B cell (primary cell): Measurements from ENCODE around the gene LSM14A. TPM values are rescaled to one million over a fixed set of nuclear protein-coding genes. Genes with fewer than 3 reads are reported as not detected.

Experiments
- ATAC-seq: fragments of 200-7000 bp; cut with Tn5 transposase; one replicate; pipeline ENCODE4 v1.10.0; 2021; ENCODE audit warnings: low read depth, mild to moderate bottlenecking, moderate number of reproducible peaks, moderate library complexity
- CTCF ChIA-PET: fragments of 350-600 bp; sonication (Branson Sonifier 250); formaldehyde crosslinking; loops from one replicate; lab custom pipeline; 2021; ENCODE audit warnings: antibody characterized with exemption, inconsistent platforms; lab: Charles Lee
- POLR2A ChIA-PET: fragments of 350-600 bp; sonication (Branson Sonifier 250); formaldehyde crosslinking; loops from one replicate; lab custom pipeline; 2021; ENCODE audit warnings: antibody characterized with exemption; lab: Charles Lee
- DNase-seq: peaks from one replicate; pipeline ENCODE4 v3.0.0; 2013
- H2AFZ ChIP-seq: 2 replicates; pipeline ENCODE4 v1.6.1; 2012; ENCODE audit warnings: mild to moderate bottlenecking, low read depth, low read length; ENCODE audit not compliant: insufficient read depth, poor library complexity, severe bottlenecking
- H3K27ac ChIP-seq, 2 donors: 1 replicate in 1 of 2; 2 replicates in 1 of 2; pipeline ENCODE4 v1.5.1; 2012 to 2013; ENCODE audit warnings: low read length in 2 of 2, mild to moderate bottlenecking in 2 of 2, moderate library complexity in 1 of 2
- H3K27me3 ChIP-seq, 4 experiments: fragments of 200-600 bp in 1 of 4; sonication (generic) in 1 of 4; replicated peaks in 1 of 4; 1 replicate in 2 of 4; 2 replicates in 2 of 4; pipeline versions ENCODE4 v1.6.1 to v1.7.0; 2013 to 2016; ENCODE audit warnings: low read length in 3 of 4, mild to moderate bottlenecking in 2 of 4, mixed read lengths in 1 of 4, moderate library complexity in 1 of 4; ENCODE audit not compliant: insufficient read depth in 4 of 4, control insufficient read depth in 3 of 4; ENCODE audit errors: control extremely low read depth in 1 of 4
- H3K36me3 ChIP-seq, 2 experiments: replicated peaks in 1 of 2; 1 replicate in 1 of 2; 2 replicates in 1 of 2; pipeline versions ENCODE4 v1.6.1 to v1.7.1; 2013; ENCODE audit warnings: low read length in 1 of 2; ENCODE audit not compliant: insufficient read depth in 2 of 2, control insufficient read depth in 1 of 2; ENCODE audit errors: control extremely low read depth in 1 of 2, extremely low read depth in 1 of 2
- H3K4me1 ChIP-seq, 2 donors: fragments of 200-600 bp in 1 of 2; sonication (generic) in 1 of 2; 1 replicate in 1 of 2; 2 replicates in 1 of 2; pipeline versions ENCODE4 v1.5.1 to v1.6.1; 2013 to 2017; ENCODE audit warnings: low read length in 2 of 2; ENCODE audit not compliant: control insufficient read depth in 2 of 2, insufficient read depth in 2 of 2
- H3K4me2 ChIP-seq: replicated peaks from 2 replicates; pipeline ENCODE3; 2012; ENCODE audit warnings: mild to moderate bottlenecking, low read depth, low read length; ENCODE audit not compliant: poor library complexity, severe bottlenecking
- H3K4me3 ChIP-seq, 5 experiments: fragments of 200-600 bp in 1 of 5; sonication (generic) in 1 of 5; 1 replicate in 3 of 5; 2 replicates in 2 of 5; pipeline versions ENCODE4 v1.5.1 to v1.7.0; 2011 to 2016; ENCODE audit warnings: low read length in 4 of 5, mild to moderate bottlenecking in 4 of 5, low read depth in 2 of 5, control low read depth in 1 of 5, moderate library complexity in 1 of 5; ENCODE audit not compliant: insufficient read depth in 1 of 5; ENCODE audit errors: control extremely low read depth in 1 of 5, extremely low read depth in 1 of 5
- H3K79me2 ChIP-seq: fragments of 200-600 bp; sonication (generic); one replicate; pipeline ENCODE4 v1.6.0; 2016; ENCODE audit warnings: low read length; ENCODE audit not compliant: control insufficient read depth, insufficient read depth
- H3K9ac ChIP-seq: fragments of 200-600 bp; sonication (generic); 2 replicates; pipeline ENCODE4 v1.6.1; 2017; ENCODE audit warnings: mild to moderate bottlenecking, low read length, moderate library complexity
- H3K9me3 ChIP-seq, 3 donors: one replicate each; pipeline versions ENCODE4 v1.6.1 to v1.7.1; 2013; ENCODE audit warnings: low read length in 2 of 3; ENCODE audit not compliant: control insufficient read depth in 2 of 3, insufficient read depth in 1 of 3; ENCODE audit errors: control extremely low read depth in 1 of 3
- H4K20me1 ChIP-seq: 2 replicates; pipeline ENCODE4 v1.6.0; 2012; ENCODE audit warnings: mild to moderate bottlenecking, low read length; ENCODE audit not compliant: insufficient read depth, control insufficient read depth, poor library complexity, severe bottlenecking
- H3K27ac Mint-ChIP-seq: one replicate; pipeline ENCODE4 v1.8.0; 2021; ENCODE audit warnings: mixed read lengths
- H3K27me3 Mint-ChIP-seq: one replicate; pipeline ENCODE4 v1.8.0; 2021; ENCODE audit warnings: mixed read lengths
- H3K4me1 Mint-ChIP-seq: one replicate; pipeline ENCODE4 v1.8.0; 2021; ENCODE audit warnings: mixed read lengths
- H3K4me3 Mint-ChIP-seq: one replicate; pipeline ENCODE4 v1.8.0; 2021; ENCODE audit warnings: mixed read lengths
- H3K9me3 Mint-ChIP-seq: one replicate; pipeline ENCODE4 v1.8.0; 2022; ENCODE audit warnings: mixed read lengths; ENCODE audit not compliant: insufficient read depth
- EZH2 ChIP-seq: IDR thresholded peaks from 2 replicates; pipeline ENCODE4 v1.6.1; 2012; ENCODE audit warnings: borderline replicate concordance, low read depth, mild to moderate bottlenecking, moderate library complexity, low read length; ENCODE audit not compliant: insufficient read depth, poor library complexity, severe bottlenecking
- WGBS: methylation state at CpG from one replicate; pipeline ENCODE4 v1.1.5; 2013; ENCODE audit warnings: missing lambda C conversion rate; ENCODE audit not compliant: insufficient coverage; 5-methylcytosine and 5-hydroxymethylcytosine counted together
- intact Hi-C: fragments of 100-400 bp; cut with micrococcal nuclease; formaldehyde crosslinking; loops from one replicate; pipeline ENCODE4 v1.10.0; 2022
- polyA plus RNA-seq: library from polyadenylated mRNA; depleted of rRNA; stranded (reverse); fragments of >200 nt; gene quantifications from 2 replicates; pipeline ENCODE4 v1.2.3, GENCODE V29; 2012
- total RNA-seq, 2 donors: library from RNA; stranded (reverse); fragments of 120-200 nt in 1 of 2; gene quantifications; 1 replicate in 1 of 2; 2 replicates in 1 of 2; pipeline versions ENCODE4 v1.2.3 to v1.2.4, GENCODE V29; 2013 to 2022
- TF ChIP-seq, protein P1 (sequence below): fragments of 200-600 bp; IDR thresholded peaks from one replicate; pipeline ENCODE4 v1.8.0; 2022; ENCODE audit warnings: antibody characterized with exemption, mild to moderate bottlenecking

The LSM14A gene
- total and polyA plus RNA-seq, 2 donors (not counting 1 experiment from before 2014, with no cell fraction given): 90.7 to 163 TPM

DNA sequence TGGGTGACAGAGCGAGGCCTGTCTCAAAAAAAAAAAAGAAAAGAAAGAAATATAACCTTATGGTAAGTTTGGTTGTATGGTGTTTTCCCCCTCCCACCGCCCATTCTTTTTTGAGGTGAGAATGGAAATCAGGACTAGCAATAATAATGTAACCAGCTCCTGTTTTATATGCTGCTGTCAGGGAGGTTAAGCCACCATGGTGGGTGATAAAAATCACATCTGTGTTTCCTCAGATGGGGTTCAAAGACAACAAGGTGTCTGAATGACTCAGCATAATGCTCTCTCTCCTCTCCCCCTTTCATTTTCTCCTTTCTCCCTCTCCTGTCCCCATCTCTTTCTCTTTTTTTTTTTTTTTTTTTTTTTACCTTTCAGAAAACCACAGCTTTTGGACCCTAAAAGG is 53.7 kb downstream of the LSM14A start:
- no peaks in the 10 kb centered on the region for H3K27me3 ChIP-seq
- no peak for ATAC-seq
- peaks cover 27% of the 10 kb centered on the region for H3K79me2 ChIP-seq
- H3K4me3 ChIP-seq: no peak overlapping the region
- ChIA-PET POLR2A (interaction anchor here (0.6 kb wide), 1 partner anchor 10 kb away, joined by 4 read pairs; no protein-coding TSS in a partner anchor), CTCF (interaction anchor here (2.0 to 2.1 kb wide), 2 partner anchors 16 to 115 kb away, joined by 5 read pairs; no protein-coding TSS in a partner anchor)
- H3K9ac ChIP-seq: no peak overlapping the region
- WGBS: no CpG with 5 or more reads among the region's 2 CpGs
- H3K36me3 ChIP-seq: peaks cover 5 to 91% of the 10 kb centered on the region in 2 experiments
- no peak overlapping the region for H3K27ac Mint-ChIP-seq
- peaks cover 9% of the 10 kb centered on the region for H3K4me1 Mint-ChIP-seq
- H3K4me1 ChIP-seq: no peaks in the 10 kb centered on the region
- peak overlapping the region in 1 of 2 donors; percentile 34 for H3K27ac ChIP-seq
- no peak overlapping the region for H3K4me2 ChIP-seq
- TF ChIP-seq EZH2: no peak
- TF ChIP-seq, protein P1, sequence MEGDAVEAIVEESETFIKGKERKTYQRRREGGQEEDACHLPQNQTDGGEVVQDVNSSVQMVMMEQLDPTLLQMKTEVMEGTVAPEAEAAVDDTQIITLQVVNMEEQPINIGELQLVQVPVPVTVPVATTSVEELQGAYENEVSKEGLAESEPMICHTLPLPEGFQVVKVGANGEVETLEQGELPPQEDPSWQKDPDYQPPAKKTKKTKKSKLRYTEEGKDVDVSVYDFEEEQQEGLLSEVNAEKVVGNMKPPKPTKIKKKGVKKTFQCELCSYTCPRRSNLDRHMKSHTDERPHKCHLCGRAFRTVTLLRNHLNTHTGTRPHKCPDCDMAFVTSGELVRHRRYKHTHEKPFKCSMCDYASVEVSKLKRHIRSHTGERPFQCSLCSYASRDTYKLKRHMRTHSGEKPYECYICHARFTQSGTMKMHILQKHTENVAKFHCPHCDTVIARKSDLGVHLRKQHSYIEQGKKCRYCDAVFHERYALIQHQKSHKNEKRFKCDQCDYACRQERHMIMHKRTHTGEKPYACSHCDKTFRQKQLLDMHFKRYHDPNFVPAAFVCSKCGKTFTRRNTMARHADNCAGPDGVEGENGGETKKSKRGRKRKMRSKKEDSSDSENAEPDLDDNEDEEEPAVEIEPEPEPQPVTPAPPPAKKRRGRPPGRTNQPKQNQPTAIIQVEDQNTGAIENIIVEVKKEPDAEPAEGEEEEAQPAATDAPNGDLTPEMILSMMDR: no peak
- H4K20me1 ChIP-seq: peaks cover 30% of the 10 kb centered on the region
- no peaks in the 10 kb centered on the region for H3K9me3 ChIP-seq
- H3K27me3 Mint-ChIP-seq: no peaks in the 10 kb centered on the region
- H3K9me3 Mint-ChIP-seq: no peaks in the 10 kb centered on the region
- H2AFZ ChIP-seq: no peak overlapping the region
- no peak for DNase-seq
- no peak overlapping the region for H3K4me3 Mint-ChIP-seq
- intact Hi-C loops: no loop called here

DNA sequence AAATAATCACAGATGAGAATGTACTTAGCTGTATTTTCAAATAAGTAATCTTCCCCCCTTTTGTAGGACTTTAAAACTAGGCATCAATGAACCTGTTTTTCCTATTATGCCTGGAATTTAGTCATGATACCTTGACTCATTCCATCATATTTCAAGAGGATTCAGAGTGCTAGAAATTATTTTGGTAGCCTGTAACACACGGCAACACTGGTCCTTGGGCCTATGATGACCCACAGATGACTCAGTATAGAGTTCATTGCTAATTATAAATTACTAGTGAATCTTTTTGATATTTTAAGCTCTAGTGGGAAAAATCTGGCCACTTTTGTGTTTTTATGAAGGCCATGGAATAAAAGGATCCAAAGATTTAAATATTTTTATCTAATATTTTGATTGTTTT is 56.0 kb downstream of the LSM14A start:
- peaks cover 0 to 8% of the 10 kb centered on the region in 2 donors for H3K4me1 ChIP-seq
- POLR2A ChIA-PET: no interaction called here
- H3K27ac Mint-ChIP-seq: no peak overlapping the region
- H3K79me2 ChIP-seq: peaks cover 11% of the 10 kb centered on the region
- no peak for ATAC-seq
- no peaks in the 10 kb centered on the region for H3K9me3 Mint-ChIP-seq
- H4K20me1 ChIP-seq: peaks cover 25% of the 10 kb centered on the region
- CTCF ChIA-PET: interaction anchor here (1.1 kb wide), 1 partner anchor 108 kb away, joined by 3 read pairs; no protein-coding TSS in a partner anchor
- no peak overlapping the region for H3K9ac ChIP-seq
- H3K4me1 Mint-ChIP-seq: peaks cover 19% of the 10 kb centered on the region
- H3K4me2 ChIP-seq: no peak overlapping the region
- no peaks in the 10 kb centered on the region for H3K27me3 ChIP-seq
- no peak overlapping the region for H3K4me3 ChIP-seq
- H3K36me3 ChIP-seq: peaks cover 3 to 69% of the 10 kb centered on the region in 2 experiments
- no peak overlapping the region for H3K27ac ChIP-seq
- TF ChIP-seq, protein P1: no peak
- TF ChIP-seq EZH2: no peak
- H3K27me3 Mint-ChIP-seq: no peaks in the 10 kb centered on the region
- H3K4me3 Mint-ChIP-seq: no peak overlapping the region
- DNase-seq: no peak
- H3K9me3 ChIP-seq: no peaks in the 10 kb centered on the region
- no CpG with 5 or more reads among the region's 1 CpG for WGBS
- no peak overlapping the region for H2AFZ ChIP-seq
- intact Hi-C loops: no loop called here
